NCI-H524 (cell line): ENCODE results near the gene ACOX2.
"Not testable (repeated sequence)": the region's sequence is repeated elsewhere in the genome, so short reads cannot be mapped to it uniquely, and the experiment has no call there.

Experiments used
- DNase-seq, 2 experiments: peaks; one replicate each; lab custom pipeline; 2025; lab: John Stamatoyannopoulos, UW

Gene ACOX2

GRCh38 chr3:58535531-58536500 is 1.2 kb downstream of the ACOX2 start:
- peak in 1 of 2 experiments; percentile 42 for DNase-seq

DNA sequence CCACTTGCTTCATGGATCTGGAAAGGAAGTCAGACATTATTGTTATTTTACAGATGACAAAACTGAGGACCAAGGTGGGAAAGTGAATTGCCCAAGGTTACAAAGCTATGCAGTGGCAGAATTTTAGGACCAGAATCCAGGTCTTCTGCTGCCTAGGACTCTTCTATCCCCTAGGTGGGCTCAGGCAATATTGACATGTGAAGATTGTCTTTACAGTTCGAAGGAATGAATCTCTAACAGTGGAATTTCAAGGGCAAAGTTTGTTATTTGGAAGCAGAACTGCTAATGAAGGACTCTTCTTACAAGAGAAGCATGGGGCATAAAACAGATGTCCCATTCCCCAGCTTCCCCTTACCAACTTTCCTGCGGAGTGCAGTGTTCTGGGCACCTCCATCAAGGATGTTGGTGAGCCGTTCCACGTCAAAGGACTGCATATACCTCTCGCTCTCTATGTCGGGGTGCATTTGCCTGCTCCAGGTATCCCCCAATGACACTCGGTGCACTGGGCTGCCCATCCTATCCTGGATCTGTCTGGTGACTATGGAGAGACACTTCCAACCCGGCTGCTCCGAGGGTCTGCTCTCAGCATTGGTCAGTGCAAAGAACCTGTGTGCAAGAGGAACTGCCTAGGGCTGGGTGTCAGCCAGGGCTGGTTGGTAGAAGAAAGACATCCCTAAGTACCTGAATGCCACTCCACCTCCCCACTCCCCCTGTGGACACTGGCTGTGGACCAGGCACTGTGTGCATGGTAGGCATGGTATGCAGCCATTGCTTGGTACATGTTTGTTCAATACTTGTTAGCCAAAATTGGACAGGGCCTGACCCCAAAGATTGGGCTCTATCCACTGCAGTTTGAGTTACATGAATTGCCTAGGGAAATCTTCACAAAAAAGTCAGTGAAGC is 2.1 kb downstream of the ACOX2 start:
- no peak for DNase-seq

DNA sequence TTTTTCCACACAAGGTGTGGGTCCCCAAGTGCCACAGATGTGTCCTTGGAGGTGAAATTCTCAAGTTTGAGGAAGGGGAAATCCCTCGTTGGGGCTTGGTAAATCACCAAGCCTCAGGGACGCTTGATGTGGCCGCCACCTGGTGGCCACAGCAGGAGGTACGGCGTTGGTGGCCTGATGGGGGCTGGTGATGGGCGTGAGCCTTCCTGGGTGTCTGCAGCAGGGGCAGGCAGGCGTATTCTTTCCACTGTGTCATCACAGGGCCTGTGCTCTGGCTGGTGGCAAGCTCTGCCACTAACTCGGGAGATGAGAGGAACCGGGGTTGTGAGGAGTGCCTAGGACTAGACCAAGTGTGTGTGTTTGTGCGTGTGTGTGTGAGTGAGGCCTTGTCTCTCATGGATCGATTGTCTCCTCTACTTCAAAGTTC is 4.2 kb downstream of the ACOX2 start:
- DNase-seq, result peak; percentile 38 to 73

DNA sequence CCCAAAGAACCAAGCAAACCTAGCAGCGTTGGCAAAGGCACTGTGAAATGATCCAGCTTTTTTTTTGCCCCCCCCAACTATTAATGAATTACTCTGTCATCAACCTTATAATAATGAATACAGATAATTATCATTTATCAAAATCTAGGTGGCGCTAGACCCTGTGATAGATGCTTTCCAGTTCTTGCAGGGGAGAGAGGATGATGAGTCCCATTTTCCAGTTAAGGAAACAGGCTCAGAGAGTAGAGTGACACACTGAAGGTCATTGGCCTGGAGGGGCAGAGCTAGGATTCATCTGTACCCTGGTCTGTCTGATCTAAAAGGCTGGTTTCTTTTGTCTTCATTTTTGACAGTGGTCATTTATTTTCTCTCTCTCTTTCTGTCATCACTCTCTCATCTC is 5.0 kb downstream of the ACOX2 start:
- peak in 1 of 2 experiments; percentile 48 for DNase-seq

DNA sequence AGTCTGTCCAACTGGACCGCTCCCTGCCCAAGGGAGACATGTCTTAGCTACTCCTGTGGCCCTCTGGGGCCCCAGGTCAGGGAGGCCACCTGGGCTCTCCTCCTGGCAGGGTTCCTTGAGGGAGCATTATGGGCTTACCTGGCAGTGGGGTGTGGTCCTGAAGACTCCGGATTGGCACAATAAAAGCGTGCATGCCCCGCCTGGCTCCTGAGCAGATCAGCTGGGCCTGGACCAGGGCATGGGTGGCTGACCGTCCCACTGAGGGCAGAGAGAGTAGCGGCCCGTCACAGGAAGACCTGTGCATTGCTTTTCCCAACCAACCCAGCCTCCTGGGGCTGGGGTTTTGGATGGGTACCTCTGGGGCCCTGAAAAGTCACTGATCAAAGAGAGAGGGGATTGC is 5.4 kb downstream of the ACOX2 start:
- DNase-seq, result no peak

DNA sequence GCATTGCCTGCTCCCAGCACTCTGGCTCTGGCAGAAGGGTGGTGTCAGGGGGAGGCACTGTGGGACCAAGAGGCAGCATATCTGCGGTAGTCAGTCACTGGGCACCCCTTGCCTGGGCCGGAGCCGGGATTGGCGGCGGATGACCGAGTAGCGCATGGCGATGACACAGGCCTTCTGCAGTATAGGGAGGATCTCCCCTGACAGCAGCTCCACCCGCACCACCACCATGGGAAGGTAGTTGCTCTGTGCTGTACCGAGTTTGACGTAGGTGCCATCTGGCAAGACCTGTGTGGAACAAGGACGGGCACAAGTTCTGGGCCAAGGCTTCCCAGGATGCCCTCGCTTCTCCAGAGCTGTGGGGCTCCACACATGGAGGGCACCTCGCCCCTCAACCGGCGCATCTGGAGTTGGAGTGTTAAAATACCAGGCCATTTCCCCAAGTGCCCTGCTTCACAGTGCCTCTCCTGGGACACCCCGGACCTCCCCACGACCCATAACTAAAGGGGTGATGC is 6.6 kb downstream of the ACOX2 start:
- DNase-seq, result no peak

GRCh38 chr3:58529516-58530353 is 7.3 kb downstream of the ACOX2 start:
- peak; percentile 16 to 53 for DNase-seq

DNA sequence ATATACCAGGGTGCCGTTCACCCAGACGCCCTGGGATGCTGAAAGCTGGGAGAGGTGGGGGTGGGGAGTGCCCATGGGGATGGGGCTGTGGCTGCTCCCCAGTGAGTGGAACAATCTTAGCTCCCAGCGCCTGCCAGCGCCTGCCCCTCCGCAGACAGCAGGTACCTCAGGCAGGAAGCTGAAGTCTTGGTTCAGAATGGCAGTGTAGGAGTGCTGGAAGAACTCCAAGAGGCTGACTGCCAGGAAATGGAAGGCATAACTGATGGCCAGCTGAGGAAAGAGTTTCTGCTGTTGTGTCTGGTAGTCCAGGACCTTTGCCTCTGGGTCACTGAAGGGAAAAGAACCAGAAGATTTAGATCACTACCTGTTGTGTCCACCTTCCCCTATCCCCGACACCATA is 8.4 kb downstream of the ACOX2 start:
- peak in 1 of 2 experiments; percentile 10 for DNase-seq

GRCh38 chr3:58527440-58527839 is 9.6 kb downstream of the ACOX2 start:
- DNase-seq, result not testable (repeated sequence)

GRCh38 chr3:58526515-58526957 is 10.5 kb downstream of the ACOX2 start:
- DNase-seq, result no peak

- DNase-seq, result no peak
Measured at GRCh38 chr3:58524326-58524888, 12.6 kb downstream of the ACOX2 start.

GRCh38 chr3:58522759-58523425 is 14.1 kb downstream of the ACOX2 start:
- peak in 1 of 2 experiments; percentile 9 for DNase-seq

DNA sequence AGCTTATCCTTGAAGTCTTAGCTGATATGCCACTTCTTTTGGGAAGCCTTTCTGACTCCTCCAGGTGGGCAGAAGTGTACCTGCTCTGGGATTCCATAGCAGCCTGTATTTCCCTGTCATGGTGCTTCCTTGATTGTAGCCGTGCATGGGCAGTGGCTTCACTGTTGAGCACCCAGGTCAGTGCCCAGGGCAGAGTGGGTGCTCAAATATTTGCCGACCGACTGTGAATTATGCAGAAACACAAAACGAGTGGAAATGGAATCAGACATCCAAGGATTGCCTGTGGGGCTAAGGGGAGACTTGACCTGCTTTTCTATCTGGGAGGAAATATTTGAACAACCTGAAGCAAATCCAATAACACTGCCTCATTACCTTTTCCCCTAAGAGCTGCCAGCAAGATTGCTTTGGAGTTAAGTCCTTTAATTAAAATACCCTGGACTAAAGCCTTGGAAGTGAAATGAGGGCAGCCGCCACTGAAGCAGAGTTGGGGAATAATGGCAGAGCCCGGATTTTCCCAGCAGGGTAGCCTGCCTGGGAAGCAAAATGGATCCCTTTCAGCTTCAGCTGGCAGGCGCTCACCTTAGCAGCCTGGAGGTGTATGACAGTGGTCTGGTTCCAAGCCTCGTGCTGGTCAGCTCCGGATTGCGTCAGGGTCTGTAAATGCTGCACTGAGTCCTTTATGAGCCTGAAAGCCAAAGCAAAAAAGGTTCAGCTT is 14.9 kb downstream of the ACOX2 start:
- no peak for DNase-seq

GRCh38 chr3:58521336-58521670 is 15.7 kb downstream of the ACOX2 start:
- no peak for DNase-seq

DNA sequence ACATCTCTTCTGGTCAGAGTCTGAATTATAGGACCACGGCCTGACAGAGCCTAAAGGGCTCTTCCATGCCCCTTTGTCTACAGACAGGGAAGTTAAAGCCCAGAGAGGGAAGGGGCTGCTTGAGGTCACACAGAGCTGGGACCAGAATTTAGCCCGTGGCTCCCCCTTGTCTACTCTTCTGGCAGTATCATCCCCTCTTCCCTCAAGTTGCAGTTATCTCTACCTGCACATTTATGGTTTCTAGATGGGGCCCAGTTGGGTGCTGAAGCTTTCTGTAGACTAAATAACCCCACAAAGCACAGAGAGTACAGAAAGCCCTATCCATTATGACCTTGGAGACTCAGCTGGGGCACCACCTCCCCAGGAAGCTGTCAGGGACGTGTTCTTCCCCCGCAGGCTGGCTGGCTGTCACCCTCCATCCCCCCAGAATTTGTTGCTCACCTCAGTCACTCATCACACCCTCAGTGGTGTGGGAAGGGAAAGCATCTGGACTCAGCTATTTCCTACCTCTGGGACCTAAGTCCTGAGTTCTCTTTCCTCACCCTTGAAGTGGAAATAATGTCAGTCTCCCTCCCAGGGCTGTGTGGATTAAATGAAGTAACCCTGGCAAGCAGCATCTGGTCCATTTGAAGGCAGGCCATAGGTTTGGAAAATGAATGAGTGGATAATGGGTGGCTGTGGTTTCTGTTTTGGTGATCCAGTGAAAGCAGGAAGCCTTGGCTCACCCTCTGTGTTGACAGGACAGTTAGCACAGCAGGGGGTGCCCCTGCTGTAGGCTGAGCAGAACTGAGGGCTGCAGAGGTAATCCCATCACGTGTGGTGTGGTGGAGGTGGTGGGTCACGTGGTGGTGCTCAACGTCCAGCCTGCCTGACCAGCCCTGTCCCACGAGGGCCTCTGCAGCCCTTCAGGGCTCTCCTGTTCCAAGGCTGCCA is 16.3 kb downstream of the ACOX2 start:
- DNase-seq, result peak in 1 of 2 experiments; percentile 60

DNA sequence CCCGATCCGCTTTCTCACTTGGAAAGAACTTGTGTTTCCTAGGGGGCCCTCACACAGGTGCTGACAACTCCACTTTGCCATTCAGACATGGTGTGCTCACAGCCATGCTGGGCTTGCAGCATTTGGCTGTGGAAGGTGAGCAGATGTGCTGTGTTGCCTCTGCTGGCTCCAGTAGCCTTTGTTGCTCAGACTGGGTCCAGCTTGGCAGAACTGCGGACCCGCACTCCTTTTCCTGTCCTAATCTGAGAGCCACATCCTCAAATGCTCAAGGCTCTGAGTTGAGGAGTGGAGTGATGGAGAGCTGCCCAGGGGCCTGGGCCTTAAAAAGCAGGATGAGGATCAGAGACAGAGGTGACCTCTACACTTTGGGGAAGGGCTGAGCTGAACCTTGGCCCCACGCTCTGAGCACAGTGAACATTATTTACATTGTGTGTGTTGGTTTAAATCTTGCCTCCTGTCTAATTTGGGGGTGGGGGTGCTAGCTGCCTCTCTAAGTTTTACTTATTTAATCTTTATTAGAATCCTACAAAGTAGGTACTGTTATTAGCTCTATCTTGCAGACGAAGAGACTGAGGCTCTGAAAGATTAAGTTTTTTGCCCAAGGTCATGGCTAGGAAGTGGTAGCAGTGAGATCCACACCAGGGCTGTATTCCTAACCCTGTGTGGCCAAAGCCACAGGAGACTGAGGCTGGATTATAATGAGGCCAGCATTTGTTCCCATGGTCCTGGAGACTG is 17.2 kb downstream of the ACOX2 start:
- peak in 1 of 2 experiments; percentile 44 for DNase-seq

DNA sequence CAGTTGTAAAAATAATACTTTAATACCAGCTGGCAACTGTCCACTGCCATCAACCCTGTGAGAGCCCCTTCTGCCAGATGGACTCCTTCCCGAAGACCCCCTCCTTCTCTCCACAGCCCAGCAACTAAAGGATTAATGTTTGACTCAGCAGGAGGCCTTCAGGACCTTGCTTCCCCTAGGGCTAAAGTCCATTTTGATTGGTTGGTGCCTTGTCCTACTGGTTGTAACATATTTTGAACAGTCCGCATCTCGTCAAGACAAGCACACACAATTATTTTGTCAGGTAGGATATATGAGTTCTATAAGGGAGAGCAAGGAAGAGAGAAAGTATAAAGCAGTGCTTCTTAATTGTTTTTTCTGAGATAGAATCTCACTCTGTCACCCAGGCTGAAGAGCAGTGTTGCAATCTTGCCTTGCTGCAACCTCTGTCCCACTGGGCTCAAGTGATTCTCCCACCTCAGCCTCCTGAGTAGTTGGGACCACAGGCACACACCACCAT is 18.6 kb downstream of the ACOX2 start:
- peak; percentile 96 to 98 for DNase-seq

- DNase-seq, result peak in 1 of 2 experiments; percentile 52
Measured at GRCh38 chr3:58514405-58514804, 22.6 kb downstream of the ACOX2 start.
